Stimulated activated CD8-positive, alpha-beta memory T cell treated with anti-CD3 and anti-CD28 coated beads, Interleukin-7, amount 100 ng/mL, for 1 hour (primary cell): ENCODE results near the gene C10orf95.
"Not testable (repeated sequence)": the region's sequence is repeated elsewhere in the genome, so short reads cannot be mapped to it uniquely, and the experiment has no call there.

Source experiments
- DNase-seq, 2 donors: peaks; one replicate each; pipeline ENCODE4 v3.0.0-alpha.2; 2020; ENCODE audit warnings: low read depth in 2 of 2

The C10orf95 gene

GRCh38 chr10:102451105-102451969 lies at the start of gene C10orf95:
C10orf95 (minus strand) TSS chr10:102451543; CDS start chr10:102451093, 450 bp downstream.
- no peak for DNase-seq

- not testable (repeated sequence) for DNase-seq
These were observed 49.3 kb upstream of the C10orf95 start for GRCh38 chr10:102500686-102501085.

DNA sequence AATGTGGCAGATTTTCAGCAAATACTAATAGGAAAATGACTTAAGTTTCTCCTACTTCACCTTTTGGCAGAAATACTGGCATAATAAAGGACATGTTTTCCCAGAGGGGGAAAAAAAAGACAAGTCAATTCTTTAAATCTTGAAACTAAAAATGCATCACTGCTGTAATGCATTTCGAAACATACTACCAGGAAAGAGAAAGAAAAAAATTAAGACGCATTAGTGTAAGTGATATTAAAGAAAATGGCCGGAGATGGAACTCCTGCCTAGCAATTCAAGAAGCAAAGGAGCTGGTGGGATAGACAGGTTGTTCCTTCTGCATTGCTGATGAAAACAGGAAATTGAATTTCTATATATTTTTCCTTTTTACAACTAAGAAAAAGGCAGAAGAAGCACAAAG lies 48.0 kb upstream of the C10orf95 start:
- no peak for DNase-seq

DNA sequence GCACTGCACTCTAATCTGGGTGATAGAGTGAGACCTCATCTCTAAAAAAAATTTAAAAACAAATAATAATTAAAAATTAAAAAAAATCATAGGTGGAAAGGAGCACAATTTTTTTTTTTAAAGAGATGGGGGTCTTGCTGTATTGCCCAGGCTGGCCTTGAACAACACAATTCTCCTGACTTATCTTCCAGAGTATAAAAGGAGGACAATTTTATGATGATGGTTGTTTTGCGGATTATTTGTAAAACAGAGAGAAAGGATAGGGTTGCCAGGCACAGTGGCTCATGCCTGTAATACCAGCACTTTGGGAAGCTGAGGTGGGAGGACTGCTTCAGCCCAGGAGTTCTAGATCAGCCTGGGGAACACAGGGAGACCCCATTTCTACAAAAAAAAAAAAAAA lies 46.2 kb upstream of the C10orf95 start:
- DNase-seq: no peak

GRCh38 chr10:102493771-102494170 lies 42.4 kb upstream of the C10orf95 start:
- no peak for DNase-seq

DNA sequence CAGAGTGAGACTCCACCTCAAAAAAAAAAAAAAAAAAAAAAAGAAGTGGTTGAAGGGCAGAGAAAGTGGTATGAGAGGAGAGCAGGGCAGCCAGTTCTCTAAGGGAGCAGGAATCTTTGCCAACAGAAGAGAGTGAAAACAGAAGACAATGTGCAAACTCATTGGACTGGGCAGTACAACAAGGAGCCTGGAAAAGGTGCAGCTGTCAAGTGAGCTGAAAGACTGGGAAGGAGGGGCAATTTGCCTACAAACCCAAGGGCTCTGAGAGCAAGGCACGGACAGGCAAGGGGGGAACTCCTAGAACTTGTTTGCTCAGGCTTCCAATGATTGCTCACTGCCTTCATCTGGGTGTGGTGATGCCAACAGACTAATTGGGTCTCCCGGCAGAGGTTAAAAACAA lies 41.6 kb upstream of the C10orf95 start:
- DNase-seq: no peak

- no peak for DNase-seq
These were observed 41.1 kb upstream of the C10orf95 start for GRCh38 chr10:102492344-102492939.

DNA sequence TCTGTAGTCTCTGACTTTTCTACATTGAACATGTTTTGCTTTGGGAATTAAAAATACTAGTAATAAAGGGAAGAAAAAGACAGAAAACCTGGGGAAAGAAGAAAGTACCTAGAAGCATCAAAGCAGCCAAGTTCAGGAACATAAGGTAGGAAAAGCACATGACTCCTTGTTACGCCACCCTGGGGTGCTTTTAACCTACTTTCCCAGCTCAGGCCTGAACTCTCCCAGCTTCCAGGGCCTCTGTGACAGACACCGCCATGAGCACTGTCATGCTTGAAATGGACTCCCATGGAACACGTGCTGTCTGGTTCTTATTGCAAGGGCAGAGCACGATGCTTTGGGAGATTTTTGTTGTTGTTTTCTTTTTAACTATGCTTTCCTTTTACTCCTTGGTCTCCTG lies 39.8 kb upstream of the C10orf95 start:
- no peak for DNase-seq

DNA sequence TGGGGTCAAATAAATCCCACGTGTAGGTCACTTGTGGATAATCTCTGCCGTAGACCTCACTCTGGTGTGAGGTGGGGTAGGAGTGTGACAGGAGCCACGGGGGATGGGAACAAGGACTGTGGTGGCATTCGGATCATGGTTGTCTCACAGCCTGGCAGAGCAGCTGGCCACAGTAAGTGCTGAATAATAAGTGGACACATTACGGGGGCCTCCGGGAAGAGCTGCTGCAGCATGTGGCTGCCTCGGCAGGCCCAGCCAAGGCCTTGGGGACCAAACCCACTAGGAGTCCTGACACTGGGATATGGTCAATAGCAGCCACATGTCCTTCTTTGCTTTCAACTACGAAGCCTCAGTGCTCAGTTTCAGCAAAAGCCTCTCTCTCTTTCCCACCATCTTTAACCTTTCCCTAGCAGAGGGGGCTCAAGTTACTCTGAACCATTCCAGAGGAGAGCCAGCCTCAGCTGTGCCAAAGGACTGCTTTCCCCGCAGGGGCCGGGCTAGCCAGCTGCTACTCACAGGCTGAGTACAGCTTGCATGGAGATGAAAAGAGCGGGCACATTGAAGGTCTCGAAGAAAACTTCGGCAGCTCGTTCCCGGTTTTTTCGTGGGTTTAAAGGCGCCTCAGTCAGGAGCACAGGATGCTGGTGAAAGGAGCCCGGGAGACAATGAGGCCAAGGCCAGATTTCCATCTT lies 33.9 kb upstream of the C10orf95 start:
- DNase-seq: no peak

- no peak for DNase-seq
These were observed 32.7 kb upstream of the C10orf95 start for GRCh38 chr10:102484021-102484420.

GRCh38 chr10:102480396-102480795 lies 29.1 kb upstream of the C10orf95 start:
- no peak for DNase-seq

DNA sequence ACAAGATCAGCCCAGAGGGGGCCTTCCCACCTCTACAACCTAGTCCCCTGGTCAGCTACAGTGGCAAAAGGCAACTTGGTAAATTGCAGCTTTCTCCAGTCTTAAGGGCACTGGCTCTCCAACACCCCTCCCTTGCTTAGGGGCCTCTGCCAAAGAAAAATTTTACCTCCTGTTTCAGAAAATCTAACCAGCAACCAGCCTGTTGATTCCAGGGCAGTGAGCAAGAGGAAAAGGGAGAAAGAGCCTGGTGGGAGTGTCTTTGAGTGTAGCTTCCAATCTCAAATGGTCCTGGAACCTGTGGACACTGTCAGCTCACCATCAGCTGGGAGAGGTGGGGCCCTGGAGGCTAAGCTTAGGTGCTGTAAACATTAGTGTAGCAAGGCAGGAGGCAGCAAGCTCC lies 28.3 kb upstream of the C10orf95 start:
- DNase-seq: no peak

DNA sequence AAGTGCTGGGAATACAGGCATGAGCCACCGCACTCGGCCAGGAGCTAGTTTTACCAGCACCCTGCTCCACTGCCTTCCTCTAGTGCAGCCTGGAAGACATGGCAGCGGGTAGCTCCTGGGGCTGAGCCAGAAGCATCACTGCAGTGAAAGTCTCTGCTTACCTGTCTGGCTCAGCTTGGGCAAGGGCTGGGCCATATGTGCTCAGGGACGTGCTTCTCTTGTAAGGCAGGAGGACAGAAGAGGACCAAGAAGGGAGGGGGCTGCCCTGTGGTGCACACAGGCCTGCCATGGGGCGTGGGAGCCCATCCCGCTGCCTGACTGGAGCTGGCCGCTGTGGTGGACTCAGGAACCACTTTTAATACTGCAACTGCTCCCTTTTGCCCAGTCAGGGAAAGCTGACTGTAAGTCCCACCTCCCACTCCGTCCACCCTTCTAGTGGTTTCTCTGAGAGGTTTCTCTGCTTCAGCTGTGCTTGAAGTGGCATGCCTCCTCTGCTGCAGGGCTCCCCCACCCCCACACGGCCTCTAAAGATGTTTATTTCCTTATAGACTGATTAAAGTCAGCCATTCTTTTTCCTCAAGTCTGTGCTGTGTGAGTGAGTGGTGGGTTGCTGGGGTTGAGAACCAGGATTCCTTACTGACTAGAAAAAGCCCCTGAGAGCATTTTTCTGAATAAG lies 25.3 kb upstream of the C10orf95 start:
- no peak for DNase-seq

DNA sequence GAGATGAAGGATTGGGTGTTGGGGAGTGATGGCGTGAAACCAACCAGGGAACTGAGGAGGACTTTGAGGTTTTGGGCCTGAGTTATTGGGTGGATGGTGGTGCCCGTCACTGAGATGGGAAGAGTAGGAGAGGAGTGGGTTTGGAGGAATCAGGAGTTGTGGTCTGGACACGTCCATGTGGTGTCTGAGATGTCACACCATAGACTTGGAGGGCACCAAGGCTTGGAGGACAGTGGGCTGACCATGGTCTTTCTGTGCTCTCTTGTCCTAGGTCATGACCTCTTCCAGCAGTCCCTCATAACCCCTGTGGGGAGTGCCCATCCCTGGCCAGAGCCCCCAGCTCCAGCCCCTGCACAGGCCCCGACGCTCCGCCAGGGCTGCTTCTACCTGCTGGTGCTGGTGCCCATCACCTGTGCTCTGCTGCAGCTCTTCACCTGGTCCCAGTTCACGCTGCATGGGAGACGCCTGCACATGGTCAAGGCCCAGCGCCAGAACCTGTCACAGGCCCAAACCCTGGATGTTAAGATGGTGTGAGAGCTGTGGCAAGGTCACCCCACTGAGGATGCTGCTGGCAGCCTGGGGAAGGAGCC lies 24.2 kb upstream of the C10orf95 start:
- no peak for DNase-seq

GRCh38 chr10:102473445-102474331 lies 22.3 kb upstream of the C10orf95 start:
- DNase-seq: no peak

DNA sequence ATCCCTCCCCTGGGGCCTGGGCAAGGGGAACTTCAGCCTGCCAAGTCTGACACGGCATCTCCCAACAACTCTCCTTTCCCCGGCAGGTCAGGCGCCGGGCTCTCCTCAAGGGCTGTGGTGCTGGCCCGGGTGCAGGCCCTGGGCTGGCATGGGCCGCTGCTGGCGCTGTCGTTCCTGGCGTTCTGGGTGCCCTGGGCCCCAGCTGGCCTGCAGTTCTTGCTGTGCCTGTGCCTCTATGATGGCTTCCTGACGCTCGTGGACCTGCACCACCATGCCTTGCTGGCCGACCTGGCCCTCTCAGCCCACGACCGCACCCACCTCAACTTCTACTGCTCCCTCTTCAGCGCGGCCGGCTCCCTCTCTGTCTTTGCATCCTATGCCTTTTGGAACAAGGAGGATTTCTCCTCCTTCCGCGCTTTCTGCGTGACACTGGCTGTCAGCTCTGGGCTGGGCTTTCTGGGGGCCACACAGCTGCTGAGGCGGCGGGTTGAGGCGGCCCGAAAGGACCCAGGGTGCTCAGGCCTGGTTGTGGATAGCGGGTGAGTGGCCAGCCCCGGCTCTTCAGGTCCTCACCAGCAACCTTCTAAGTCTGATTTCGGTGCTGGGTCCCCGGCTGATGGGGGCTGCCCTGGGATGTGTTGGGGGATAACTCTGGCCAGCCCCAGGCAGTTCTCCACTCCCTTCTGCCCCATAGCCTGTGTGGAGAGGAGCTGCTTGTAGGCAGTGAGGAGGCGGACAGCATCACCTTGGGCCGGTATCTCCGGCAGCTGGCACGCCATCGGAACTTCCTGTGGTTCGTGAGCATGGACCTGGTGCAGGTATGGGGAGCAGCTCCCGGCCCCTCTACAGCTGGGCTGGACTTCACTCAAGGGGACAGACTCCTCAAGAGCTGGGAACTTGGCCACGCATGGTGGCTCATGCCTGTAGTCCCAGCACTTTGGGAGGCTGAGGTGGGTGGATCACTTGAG lies 19.5 kb upstream of the C10orf95 start:
- no peak for DNase-seq

DNA sequence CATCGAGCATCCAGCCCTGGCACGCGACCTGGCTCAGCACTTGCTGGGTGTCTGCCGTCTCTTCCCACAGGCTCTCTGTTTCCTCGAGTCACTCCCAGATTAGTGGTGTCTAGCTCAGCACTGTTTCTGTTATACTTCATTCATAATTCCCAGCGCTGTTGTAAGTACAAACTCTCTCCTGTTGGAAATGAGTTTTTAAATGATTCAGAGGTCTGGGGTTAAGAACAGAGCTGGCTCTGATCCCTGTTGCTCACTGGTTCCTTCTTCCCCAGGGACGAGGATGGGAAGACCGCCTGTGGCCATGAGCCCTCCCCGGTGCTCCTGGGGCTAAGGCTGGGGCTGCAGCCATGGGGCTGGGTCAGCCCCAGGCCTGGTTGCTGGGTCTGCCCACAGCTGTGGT lies 17.3 kb upstream of the C10orf95 start:
- DNase-seq: no peak

DNA sequence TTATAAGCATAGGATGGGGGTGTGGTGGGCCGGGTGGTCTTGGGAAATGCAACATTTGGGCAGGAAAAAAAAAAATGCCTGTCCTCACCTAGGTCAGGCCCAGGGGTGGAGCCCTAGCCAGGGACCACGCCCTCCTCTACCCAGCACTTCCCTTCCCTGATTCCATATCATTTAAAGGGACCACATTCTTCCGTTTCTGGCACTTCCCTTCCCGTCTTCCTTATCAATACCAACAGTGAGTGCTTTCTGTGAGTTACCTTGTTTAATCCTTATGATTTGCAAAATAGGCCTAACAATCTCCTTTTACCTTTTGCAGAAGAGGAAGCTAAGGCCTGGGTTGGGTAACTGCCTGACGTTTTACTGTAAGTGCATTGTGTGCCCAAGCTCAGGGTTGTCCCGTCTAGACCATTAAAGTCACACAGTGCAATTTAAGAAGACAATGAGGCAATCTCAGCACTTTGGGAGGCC lies 16.7 kb upstream of the C10orf95 start:
- DNase-seq: no peak

- no peak for DNase-seq
These were observed 16.0 kb upstream of the C10orf95 start for GRCh38 chr10:102467318-102467717.
